Tibial nerve (tissue), 3 donors: ENCODE data around the gene STAM.

Experiments
- POLR2A ChIP-seq, 2 donors: fragments of 450-650 bp; IDR thresholded peaks; one replicate each; pipeline ENCODE4 v1.6.1; 2017; ENCODE audit warnings: antibody characterized with exemption in 2 of 2, mild to moderate bottlenecking in 2 of 2, moderate library complexity in 2 of 2
- TF ChIP-seq, protein P1 (sequence below), 5 experiments: fragments of 200-600 bp in 3 of 5; fragments of 450-650 bp in 2 of 5; sonication (generic) in 3 of 5; IDR thresholded peaks; one replicate each; pipeline ENCODE4 v1.5.1; 2016 to 2019; ENCODE audit warnings: antibody characterized with exemption in 5 of 5, mild to moderate bottlenecking in 3 of 5, moderate library complexity in 2 of 5

DNA sequence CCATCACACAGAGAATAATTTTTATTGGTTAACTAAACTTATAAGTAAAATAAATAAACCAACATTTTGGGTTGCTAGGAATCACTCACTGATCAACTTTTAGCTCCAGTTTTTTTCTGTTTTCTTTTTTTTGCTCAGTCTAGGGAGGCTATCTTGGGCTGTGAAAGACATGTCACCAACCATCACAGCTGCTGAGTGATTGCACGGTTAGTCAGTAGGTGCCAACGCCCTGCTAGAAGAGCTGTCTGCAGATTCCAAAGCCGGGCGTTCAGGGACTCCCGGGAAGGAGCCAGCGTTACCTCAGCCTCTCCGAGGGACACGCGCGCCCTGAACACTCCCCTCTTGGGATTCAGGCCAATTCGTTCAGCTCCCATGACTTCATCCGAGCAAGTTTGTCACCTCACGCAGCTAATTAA is 604 bp upstream of the STAM start:
- TF ChIP-seq, protein P1, sequence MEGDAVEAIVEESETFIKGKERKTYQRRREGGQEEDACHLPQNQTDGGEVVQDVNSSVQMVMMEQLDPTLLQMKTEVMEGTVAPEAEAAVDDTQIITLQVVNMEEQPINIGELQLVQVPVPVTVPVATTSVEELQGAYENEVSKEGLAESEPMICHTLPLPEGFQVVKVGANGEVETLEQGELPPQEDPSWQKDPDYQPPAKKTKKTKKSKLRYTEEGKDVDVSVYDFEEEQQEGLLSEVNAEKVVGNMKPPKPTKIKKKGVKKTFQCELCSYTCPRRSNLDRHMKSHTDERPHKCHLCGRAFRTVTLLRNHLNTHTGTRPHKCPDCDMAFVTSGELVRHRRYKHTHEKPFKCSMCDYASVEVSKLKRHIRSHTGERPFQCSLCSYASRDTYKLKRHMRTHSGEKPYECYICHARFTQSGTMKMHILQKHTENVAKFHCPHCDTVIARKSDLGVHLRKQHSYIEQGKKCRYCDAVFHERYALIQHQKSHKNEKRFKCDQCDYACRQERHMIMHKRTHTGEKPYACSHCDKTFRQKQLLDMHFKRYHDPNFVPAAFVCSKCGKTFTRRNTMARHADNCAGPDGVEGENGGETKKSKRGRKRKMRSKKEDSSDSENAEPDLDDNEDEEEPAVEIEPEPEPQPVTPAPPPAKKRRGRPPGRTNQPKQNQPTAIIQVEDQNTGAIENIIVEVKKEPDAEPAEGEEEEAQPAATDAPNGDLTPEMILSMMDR (IDR thresholded peaks at IDR 0.05) = no peak
- TF ChIP-seq POLR2A (IDR thresholded peaks at IDR 0.05) = no peak
